K562 (cell line): Measurements from ENCODE around the gene MCC. TPM values are rescaled to one million over a fixed set of nuclear protein-coding genes. Genes with fewer than 3 reads are reported as not detected.
"Not testable (repeated sequence)": the region's sequence is repeated elsewhere in the genome, so short reads cannot be mapped to it uniquely, and the experiment has no call there.

Experiments used
- ATAC-seq: fragments of 200-7000 bp; cut with Tn5 transposase; 3 replicates; pipeline ENCODE4 v1.9.1; 2020; ENCODE audit warnings: moderate library complexity
- BruUV-seq: library from RNA; stranded (reverse); fragments of 400-500 nt; replicated peaks from 2 replicates; lab custom pipeline; 2021; lab: Mats Ljungman, UMichigan
- CTCF ChIA-PET: fragments of 300-600 bp; formaldehyde crosslinking; extraction: SDS; loops from one replicate; lab custom pipeline; 2021; ENCODE audit warnings: low intra/inter-chr PET ratio; lab: Yijun Ruan, JAX
- POLR2A ChIA-PET: fragments of 300-600, 350-650 bp; sonication (Branson Sonifier 250); formaldehyde crosslinking; extraction: SDS; loops from one replicate; lab custom pipeline; 2021; ENCODE audit warnings: antibody characterized with exemption, inconsistent platforms; lab: Yijun Ruan, JAX
- DNase-seq, 4 experiments: peaks; one replicate each; pipeline versions ENCODE4 v3.0.0 to v3.0.0-alpha.2; 2011 to 2018; ENCODE audit warnings: low spot score in 3 of 4, mixed read lengths in 3 of 4; ENCODE audit errors: extremely low read depth in 1 of 4
- FAIRE-seq: peaks from 2 replicates; lab custom pipeline; 2011; peaks lifted over from hg19 to GRCh38; lab: Jason Lieb, UNC
- H2AFZ ChIP-seq: 2 replicates; pipeline ENCODE4 v1.6.0; 2011; ENCODE audit warnings: low read depth, low read length, control low read depth, inconsistent platforms
- H3K27ac ChIP-seq: fragments of 200-600 bp; 3 replicates; pipeline ENCODE4 v1.8.0; 2011; ENCODE audit warnings: low read depth, mild to moderate bottlenecking, control low read depth, inconsistent platforms, low read length, moderate library complexity, mixed read lengths; ENCODE audit errors: extremely low read depth
- H3K27me3 ChIP-seq, 2 experiments: fragments of 300-600 bp in 1 of 2; 2 replicates in 1 of 2; 3 replicates in 1 of 2; pipeline versions ENCODE4 v1.6.0 to v1.8.0; 2011; ENCODE audit warnings: inconsistent platforms in 2 of 2, low read length in 2 of 2, mild to moderate bottlenecking in 1 of 2, mixed read lengths in 1 of 2, moderate library complexity in 1 of 2; ENCODE audit not compliant: control insufficient read depth in 2 of 2, insufficient read depth in 2 of 2
- H3K36me3 ChIP-seq: fragments of 300-600 bp; 3 replicates; pipeline ENCODE4 v1.8.0; 2011; ENCODE audit warnings: mild to moderate bottlenecking, low read length, inconsistent platforms; ENCODE audit not compliant: control insufficient read depth, insufficient read depth
- H3K4me1 ChIP-seq, 2 experiments: fragments of 200-600 bp in 1 of 2; replicated peaks in 1 of 2; 2 replicates in 1 of 2; 3 replicates in 1 of 2; pipeline versions ENCODE4 v1.5.1 to v1.8.0; 2011; ENCODE audit warnings: inconsistent platforms in 2 of 2, low read length in 2 of 2, mild to moderate bottlenecking in 1 of 2, mixed read lengths in 1 of 2, moderate library complexity in 1 of 2; ENCODE audit not compliant: control insufficient read depth in 2 of 2, insufficient read depth in 2 of 2
- H3K4me2 ChIP-seq: 2 replicates; pipeline ENCODE4 v1.6.1; 2011; ENCODE audit warnings: low read length, control low read depth, inconsistent platforms, mixed read lengths; ENCODE audit not compliant: insufficient read depth
- H3K4me3 ChIP-seq: fragments of 200-600 bp; sonication (generic), shearing (Covaris generic); 2 replicates; pipeline ENCODE4 v1.5.1; 2016; ENCODE audit warnings: control low read depth, inconsistent platforms
- H3K79me2 ChIP-seq: fragments of 200-600 bp; 3 replicates; pipeline ENCODE4 v1.8.0; 2011; ENCODE audit warnings: low read length, inconsistent platforms; ENCODE audit not compliant: control insufficient read depth, insufficient read depth
- H3K9ac ChIP-seq, 2 experiments: 2 replicates each; pipeline versions ENCODE4 v1.6.0 to v1.6.1; 2011; ENCODE audit warnings: low read depth in 2 of 2, low read length in 2 of 2, control low read depth in 1 of 2, inconsistent platforms in 1 of 2, mild to moderate bottlenecking in 1 of 2, mixed read lengths in 1 of 2; ENCODE audit not compliant: insufficient read depth in 1 of 2
- H3K9me1 ChIP-seq: one replicate; pipeline ENCODE4 v1.6.0; 2011; ENCODE audit warnings: inconsistent platforms, mild to moderate bottlenecking, low read length, moderate library complexity; ENCODE audit not compliant: control insufficient read depth, insufficient read depth
- H3K9me3 ChIP-seq: replicated peaks from 2 replicates; pipeline ENCODE4 v1.5.1; 2011; ENCODE audit warnings: low read depth, low read length, inconsistent platforms; ENCODE audit not compliant: control insufficient read depth, insufficient read depth
- H4K20me1 ChIP-seq: replicated peaks from 2 replicates; pipeline ENCODE4 v1.6.1; 2011; ENCODE audit warnings: low read length, inconsistent platforms, mixed read lengths; ENCODE audit not compliant: control insufficient read depth, insufficient read depth
- EWSR1 ChIP-seq: fragments of 450-650 bp; IDR thresholded peaks from 2 replicates; pipeline ENCODE4 v1.6.1; 2018; ENCODE audit warnings: borderline replicate concordance, mild to moderate bottlenecking, low read depth, moderate library complexity; ENCODE audit not compliant: partially characterized antibody
- MXI1 ChIP-seq: IDR thresholded peaks from 2 replicates; pipeline ENCODE4 v1.6.1; 2011; ENCODE audit warnings: low read depth, mild to moderate bottlenecking, improper control_type of control experiment, low read length
- MYNN ChIP-seq, 2 experiments: sonication (generic); formaldehyde crosslinking in 1 of 2; IDR thresholded peaks; 2 replicates each; pipeline versions ENCODE4 v1.5.0 to v1.6.1; 2016 to 2020; ENCODE audit warnings: antibody characterized with exemption in 1 of 2, missing genetic modification reagents in 1 of 2
- NCOA1 ChIP-seq: fragments of 450-650 bp; IDR thresholded peaks from 2 replicates; pipeline ENCODE4 v1.6.1; 2016; ENCODE audit warnings: low read depth
- POLR2G ChIP-seq: fragments of 200-400 bp; formaldehyde crosslinking; IDR thresholded peaks from 2 replicates; pipeline ENCODE4 v1.6.1; 2017; ENCODE audit warnings: low read depth, mild to moderate bottlenecking, antibody characterized with exemption, low read length, moderate library complexity
- RBFOX2 ChIP-seq: fragments of 200-400 bp; formaldehyde crosslinking; IDR thresholded peaks from 2 replicates; pipeline ENCODE4 v1.6.1; 2017; ENCODE audit warnings: low read depth, mild to moderate bottlenecking, low read length, moderate library complexity
- RCOR1 ChIP-seq, 2 experiments: IDR thresholded peaks; 2 replicates each; pipeline ENCODE4 v1.6.1; 2012; ENCODE audit warnings: low read depth in 2 of 2, low read length in 2 of 2, borderline replicate concordance in 1 of 2, improper control_type of control experiment in 1 of 2
- SMAD2 ChIP-seq: fragments of 150-350 bp; IDR thresholded peaks from 2 replicates; pipeline ENCODE4 v1.6.1; 2014; ENCODE audit warnings: low read depth, mild to moderate bottlenecking, low read length
- ZBTB7A ChIP-seq: IDR thresholded peaks from 2 replicates; pipeline ENCODE4 v1.6.1; 2011; ENCODE audit warnings: low read depth, mild to moderate bottlenecking, low read length, moderate library complexity, borderline replicate concordance; ENCODE audit not compliant: control insufficient read depth
- ZNF324 ChIP-seq: fragments of 250-450 bp; sonication (Bioruptor Pico); IDR thresholded peaks from 2 replicates; pipeline ENCODE4 v1.4.0; 2020; ENCODE audit warnings: mild to moderate bottlenecking
- ZNF77 ChIP-seq: fragments of 250-450 bp; sonication (Bioruptor Pico); IDR thresholded peaks from 2 replicates; pipeline ENCODE4 v1.5.0; 2020
- WGBS: fragments of 100-300 bp; shearing (Covaris generic); methylation state at CpG from one replicate; pipeline ENCODE4 v1.1.6; 2016; ENCODE audit warnings: low coverage, mixed read lengths; ENCODE audit not compliant: insufficient coverage; ENCODE audit errors: missing lambda C conversion rate; 5-methylcytosine and 5-hydroxymethylcytosine counted together
- in situ Hi-C: fragments of 300-500 bp; cut with MboI; formaldehyde crosslinking; loops from 4 replicates; pipeline ENCODE4 v1.15.0; 2018; ENCODE audit warnings: inconsistent platforms, mixed read lengths
- intact Hi-C: fragments of 100-400 bp; cut with micrococcal nuclease; formaldehyde crosslinking; loops from 2 replicates; pipeline ENCODE4 v1.14.2; 2022
- polyA plus RNA-seq, 8 experiments: library from polyadenylated mRNA; depleted of rRNA in 4 of 8; stranded (reverse) in 5 of 8; unstranded in 3 of 8; fragments of >200 nt; fragmentation: Nextera tagmentation in 2 of 8; fragmentation: Illumina TruSeq in 1 of 8; extraction: Ambion mirVana in 2 of 8; extraction: Trizol in 1 of 8; gene quantifications; 2 replicates each; pipeline versions ENCODE4 v1.2.1 to v1.2.3, GENCODE V29; 2011 to 2014; ENCODE audit warnings: inconsistent platforms in 1 of 8, missing spikeins in 1 of 8
- total RNA-seq, 7 experiments: library from RNA; depleted of rRNA in 6 of 7; stranded (reverse); fragments of >200 nt in 6 of 7; fragmentation: Illumina TruSeq in 2 of 7; extraction: Trizol in 2 of 7; gene quantifications; 2 replicates each; pipeline versions ENCODE4 v1.2.1 to v1.2.3, GENCODE V29; 2011 to 2021; ENCODE audit warnings: low replicate concordance in 1 of 7
- TF ChIP-seq, protein P1 (sequence below): sonication (generic); formaldehyde crosslinking; IDR thresholded peaks from 2 replicates; pipeline ENCODE4 v1.8.0; 2022; ENCODE audit warnings: missing genetic modification reagents, mild to moderate bottlenecking, borderline replicate concordance
- TF ChIP-seq, protein P2 (sequence below), 3 experiments: IDR thresholded peaks in 2 of 3; conservative IDR thresholded peaks in 1 of 3; 2 replicates each; pipeline ENCODE4 v1.5.1; 2011 to 2012; ENCODE audit warnings: low read length in 3 of 3, mild to moderate bottlenecking in 3 of 3, control low read depth in 2 of 3, improper control_type of control experiment in 1 of 3, inconsistent platforms in 1 of 3, low read depth in 1 of 3, mixed read lengths in 1 of 3, moderate library complexity in 1 of 3; ENCODE audit not compliant: insufficient read depth in 2 of 3

Gene MCC
- total and polyA plus RNA-seq, 9 of the 15 experiments (the other 6 are each of a cell fraction or from before 2014, with no cell fraction given), result 0.04 to 0.24 (median 0.06) TPM; not detected in 1

DNA sequence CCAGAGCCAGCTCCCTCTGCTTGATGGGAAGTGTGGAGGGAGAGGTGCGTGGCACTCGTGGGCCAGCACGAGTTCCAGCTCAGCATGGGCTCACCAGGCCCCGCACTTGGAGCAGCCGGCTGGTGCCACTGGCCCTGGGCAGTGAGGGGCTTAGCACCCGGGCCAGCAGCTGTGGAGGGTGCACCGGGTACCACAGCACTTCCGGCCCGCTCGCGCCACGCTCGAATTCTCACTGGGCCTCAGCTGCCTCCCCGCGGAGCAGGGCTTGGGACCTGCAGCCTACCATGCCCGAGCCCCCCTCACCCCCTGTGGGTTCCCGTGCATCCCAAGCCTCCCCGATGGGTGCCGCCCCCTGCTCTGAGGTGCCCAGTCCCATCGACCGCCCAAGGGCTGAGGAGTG is 413.2 kb downstream of the MCC start (continued):
- TF ChIP-seq MXI1 (no peak), RCOR1 (IDR thresholded peaks at IDR 0.05; ENCODE audit: borderline replicate concordance in 1 of 2, low read depth in 2 of 2, low read length in 2 of 2) (no peak), NCOA1 (no peak), EWSR1 (no peak), ZNF324 (no peak), SMAD2 (no peak), ZNF77 (no peak)
- TF ChIP-seq, protein P1, sequence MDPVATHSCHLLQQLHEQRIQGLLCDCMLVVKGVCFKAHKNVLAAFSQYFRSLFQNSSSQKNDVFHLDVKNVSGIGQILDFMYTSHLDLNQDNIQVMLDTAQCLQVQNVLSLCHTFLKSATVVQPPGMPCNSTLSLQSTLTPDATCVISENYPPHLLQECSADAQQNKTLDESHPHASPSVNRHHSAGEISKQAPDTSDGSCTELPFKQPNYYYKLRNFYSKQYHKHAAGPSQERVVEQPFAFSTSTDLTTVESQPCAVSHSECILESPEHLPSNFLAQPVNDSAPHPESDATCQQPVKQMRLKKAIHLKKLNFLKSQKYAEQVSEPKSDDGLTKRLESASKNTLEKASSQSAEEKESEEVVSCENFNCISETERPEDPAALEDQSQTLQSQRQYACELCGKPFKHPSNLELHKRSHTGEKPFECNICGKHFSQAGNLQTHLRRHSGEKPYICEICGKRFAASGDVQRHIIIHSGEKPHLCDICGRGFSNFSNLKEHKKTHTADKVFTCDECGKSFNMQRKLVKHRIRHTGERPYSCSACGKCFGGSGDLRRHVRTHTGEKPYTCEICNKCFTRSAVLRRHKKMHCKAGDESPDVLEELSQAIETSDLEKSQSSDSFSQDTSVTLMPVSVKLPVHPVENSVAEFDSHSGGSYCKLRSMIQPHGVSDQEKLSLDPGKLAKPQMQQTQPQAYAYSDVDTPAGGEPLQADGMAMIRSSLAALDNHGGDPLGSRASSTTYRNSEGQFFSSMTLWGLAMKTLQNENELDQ, result no peak

DNA sequence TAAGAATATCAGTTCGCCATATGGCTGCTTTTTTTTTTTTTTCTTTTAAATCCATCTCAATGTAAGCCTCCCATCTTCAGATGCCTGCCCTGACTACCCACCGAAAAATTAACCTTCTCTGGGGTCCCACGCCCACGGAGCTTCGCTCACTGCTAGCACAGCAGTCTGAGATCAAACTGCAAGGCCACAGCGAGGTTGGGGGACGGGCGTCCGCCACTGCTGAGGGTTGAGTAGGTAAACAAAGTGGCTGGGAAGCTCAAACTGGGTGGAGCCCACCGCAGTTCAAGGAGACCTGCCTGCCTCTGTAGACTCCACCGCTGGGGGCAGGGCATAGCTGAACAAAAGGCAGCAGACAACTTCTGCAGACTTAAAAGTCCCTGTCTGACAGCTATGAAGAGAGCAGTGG is 414.6 kb downstream of the MCC start:
- FAIRE-seq (peak; percentile 60), DNase-seq (peak in 1 of 4 experiments; percentile 71), ATAC-seq (peak; percentile 68)
- H3K4me3 ChIP-seq, H3K36me3 ChIP-seq, H3K9me1 ChIP-seq, intact Hi-C loops, BruUV-seq, H3K79me2 ChIP-seq, H3K27ac ChIP-seq, H3K27me3 ChIP-seq, H4K20me1 ChIP-seq, CTCF ChIA-PET, H3K9ac ChIP-seq, H3K9me3 ChIP-seq, in situ Hi-C loops: not testable (repeated sequence)
- H3K4me1 ChIP-seq, result peaks cover 17 to 23% of the 10 kb centered on the region in 2 experiments; a peak in 4 of 5 replicates
- H3K4me2 ChIP-seq, result peak overlapping the region; percentile 42; the same call in 1 of the 2 replicates
- 4% methylated on average over 10 of the region's 11 CpGs for WGBS
- POLR2A ChIA-PET, result interaction anchor here (0.6 to 1.6 kb wide), 3 partner anchors 10 to 106 kb away, joined by 3 to 4 read pairs (median 3); no protein-coding TSS in a partner anchor
- H2AFZ ChIP-seq, result peak overlapping the region; percentile 93
- TF ChIP-seq RBFOX2 (peak; percentile 45; the same call in 1 of the 2 replicates), POLR2G (0 out of 2 replicates have a peak, but pooled peaks have one; percentile 32), ZBTB7A (peak; percentile 19; the same call in 1 of the 2 replicates), MYNN (IDR thresholded peaks at IDR 0.05) (peak; percentile 94), MYNN (CRISPR knock-in tag; IDR thresholded peaks at IDR 0.05) (peak; percentile 59; the same call in 1 of the 2 replicates)
- TF ChIP-seq, protein P2, sequence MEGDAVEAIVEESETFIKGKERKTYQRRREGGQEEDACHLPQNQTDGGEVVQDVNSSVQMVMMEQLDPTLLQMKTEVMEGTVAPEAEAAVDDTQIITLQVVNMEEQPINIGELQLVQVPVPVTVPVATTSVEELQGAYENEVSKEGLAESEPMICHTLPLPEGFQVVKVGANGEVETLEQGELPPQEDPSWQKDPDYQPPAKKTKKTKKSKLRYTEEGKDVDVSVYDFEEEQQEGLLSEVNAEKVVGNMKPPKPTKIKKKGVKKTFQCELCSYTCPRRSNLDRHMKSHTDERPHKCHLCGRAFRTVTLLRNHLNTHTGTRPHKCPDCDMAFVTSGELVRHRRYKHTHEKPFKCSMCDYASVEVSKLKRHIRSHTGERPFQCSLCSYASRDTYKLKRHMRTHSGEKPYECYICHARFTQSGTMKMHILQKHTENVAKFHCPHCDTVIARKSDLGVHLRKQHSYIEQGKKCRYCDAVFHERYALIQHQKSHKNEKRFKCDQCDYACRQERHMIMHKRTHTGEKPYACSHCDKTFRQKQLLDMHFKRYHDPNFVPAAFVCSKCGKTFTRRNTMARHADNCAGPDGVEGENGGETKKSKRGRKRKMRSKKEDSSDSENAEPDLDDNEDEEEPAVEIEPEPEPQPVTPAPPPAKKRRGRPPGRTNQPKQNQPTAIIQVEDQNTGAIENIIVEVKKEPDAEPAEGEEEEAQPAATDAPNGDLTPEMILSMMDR (IDR thresholded peaks at IDR 0.05 in 2 of 3, conservative IDR thresholded peaks at IDR 0.05 in 1 of 3; ENCODE audit: insufficient read depth in 2 of 3, low read depth in 1 of 3, low read length in 3 of 3), result peak; percentile 35 to 43 (median 43); a peak in 4 of 6 replicates
